H1 (cell line): ENCODE measurements around the gene TAAR8. TPM values are rescaled to one million over a fixed set of nuclear protein-coding genes. Genes with fewer than 3 reads are reported as not detected.

Experiments used
- CTCF ChIA-PET: fragments of 300-600 bp; sonication (Branson Sonifier 250); formaldehyde crosslinking; loops from one replicate; lab custom pipeline; 2021; ENCODE audit not compliant: partially characterized antibody; lab: Charles Lee
- POLR2A ChIA-PET: fragments of 300-600 bp; sonication (Branson Sonifier 250); formaldehyde crosslinking; loops from one replicate; lab custom pipeline; 2021; ENCODE audit warnings: inconsistent platforms; ENCODE audit not compliant: partially characterized antibody; lab: Charles Lee
- DNase-seq, 2 experiments: peaks; one replicate each; pipeline versions ENCODE4 v3.0.0 to v3.0.0-alpha.2; 2010 to 2022; ENCODE audit warnings: low spot score in 2 of 2, low read depth in 1 of 2, mixed read lengths in 1 of 2
- FAIRE-seq: peaks from 2 replicates; lab custom pipeline; 2011; peaks lifted over from hg19 to GRCh38; lab: Jason Lieb, UNC
- H2AFZ ChIP-seq: 2 replicates; pipeline ENCODE4 v1.8.1; 2012; ENCODE audit warnings: low read length, inconsistent platforms
- H2AK5ac ChIP-seq: 2 replicates; pipeline ENCODE4 v1.6.1; 2013; ENCODE audit warnings: low read depth, low read length
- H2BK120ac ChIP-seq: replicated peaks from 2 replicates; pipeline ENCODE3; 2013; ENCODE audit warnings: low read depth, low read length, inconsistent platforms
- H2BK12ac ChIP-seq: 2 replicates; pipeline ENCODE4 v1.6.1; 2013; ENCODE audit warnings: low read depth, low read length
- H2BK15ac ChIP-seq: 2 replicates; pipeline ENCODE4 v1.6.1; 2013; ENCODE audit warnings: low read length
- H2BK20ac ChIP-seq: 2 replicates; pipeline ENCODE4 v1.6.1; 2013; ENCODE audit warnings: low read length
- H2BK5ac ChIP-seq: 2 replicates; pipeline ENCODE4 v1.6.1; 2013; ENCODE audit warnings: low read depth, low read length
- H3K14ac ChIP-seq: 2 replicates; pipeline ENCODE4 v1.6.1; 2013; ENCODE audit warnings: inconsistent platforms; ENCODE audit not compliant: insufficient read length
- H3K18ac ChIP-seq: 2 replicates; pipeline ENCODE4 v1.6.1; 2013; ENCODE audit warnings: low read length; ENCODE audit errors: extremely low read depth
- H3K23ac ChIP-seq: 2 replicates; pipeline ENCODE4 v1.6.1; 2013; ENCODE audit warnings: inconsistent platforms; ENCODE audit not compliant: insufficient read length
- H3K23me2 ChIP-seq: 2 replicates; pipeline ENCODE4 v1.6.1; 2013; ENCODE audit warnings: low read depth, low read length
- H3K27ac ChIP-seq: 2 replicates; pipeline ENCODE4 v1.6.1; 2011; ENCODE audit warnings: low read depth, low read length, inconsistent platforms
- H3K27me3 ChIP-seq, 4 experiments: replicated peaks in 1 of 4; 1 replicate in 1 of 4; 2 replicates in 3 of 4; pipeline versions ENCODE4 v1.6.1 to v1.8.1; 2011 to 2013; ENCODE audit warnings: low read length in 3 of 4, mild to moderate bottlenecking in 3 of 4, inconsistent platforms in 2 of 4, mixed read lengths in 2 of 4, moderate library complexity in 1 of 4; ENCODE audit not compliant: control insufficient read depth in 3 of 4, insufficient read depth in 3 of 4; ENCODE audit errors: extremely low read depth in 1 of 4
- H3K36me3 ChIP-seq, 4 experiments: 2 replicates each; pipeline versions ENCODE4 v1.6.1 to v1.8.1; 2011 to 2013; ENCODE audit warnings: mild to moderate bottlenecking in 4 of 4, low read length in 3 of 4, moderate library complexity in 2 of 4, control low read depth in 1 of 4, inconsistent platforms in 1 of 4; ENCODE audit not compliant: insufficient read depth in 4 of 4, control insufficient read depth in 2 of 4
- H3K4ac ChIP-seq: replicated peaks from 2 replicates; pipeline ENCODE3; 2013; ENCODE audit warnings: low read length, low read depth, mixed read lengths, inconsistent platforms; ENCODE audit not compliant: insufficient read length
- H3K4me1 ChIP-seq, 4 experiments: replicated peaks in 1 of 4; 1 replicate in 1 of 4; 2 replicates in 3 of 4; pipeline versions ENCODE4 v1.6.1 to v1.8.1; 2011 to 2013; ENCODE audit warnings: low read length in 3 of 4, inconsistent platforms in 2 of 4, mixed read lengths in 1 of 4; ENCODE audit not compliant: insufficient read depth in 4 of 4, control insufficient read depth in 3 of 4
- H3K4me2 ChIP-seq, 2 experiments: 2 replicates each; pipeline versions ENCODE4 v1.6.1 to v1.8.1; 2011 to 2013; ENCODE audit warnings: low read depth in 2 of 2, low read length in 2 of 2, control low read depth in 1 of 2, inconsistent platforms in 1 of 2, mild to moderate bottlenecking in 1 of 2; ENCODE audit not compliant: insufficient read depth in 1 of 2
- H3K4me3 ChIP-seq, 4 experiments: fragments of 200-600, 300-600 bp in 1 of 4; sonication (generic), shearing (Covaris generic), sonication (Bioruptor Twin) in 1 of 4; 2 replicates each; pipeline versions ENCODE4 v1.5.1 to v1.8.1; 2011 to 2016; ENCODE audit warnings: low read length in 4 of 4, low read depth in 3 of 4, control low read depth in 2 of 4, inconsistent platforms in 2 of 4, mild to moderate bottlenecking in 2 of 4, mixed read lengths in 1 of 4, moderate library complexity in 1 of 4; ENCODE audit not compliant: insufficient read depth in 2 of 4; ENCODE audit errors: extremely low read depth in 1 of 4
- H3K56ac ChIP-seq: replicated peaks from 2 replicates; pipeline ENCODE3; 2013; ENCODE audit warnings: low read depth, mild to moderate bottlenecking, mixed read lengths, low read length, inconsistent platforms; ENCODE audit not compliant: insufficient read length
- H3K79me1 ChIP-seq: 2 replicates; pipeline ENCODE4 v1.6.1; 2013; ENCODE audit warnings: low read depth, low read length, control low read depth
- H3K79me2 ChIP-seq, 2 experiments: 2 replicates each; pipeline versions ENCODE4 v1.6.1 to v1.8.1; 2012 to 2013; ENCODE audit warnings: low read length in 2 of 2, mild to moderate bottlenecking in 2 of 2, inconsistent platforms in 1 of 2; ENCODE audit not compliant: insufficient read depth in 2 of 2, control insufficient read depth in 1 of 2
- H3K9ac ChIP-seq, 4 experiments: replicated peaks in 1 of 4; 1 replicate in 1 of 4; 2 replicates in 3 of 4; pipeline versions ENCODE4 v1.6.1 to v1.8.1; 2011 to 2013; ENCODE audit warnings: low read depth in 3 of 4, low read length in 3 of 4, control low read depth in 2 of 4, mild to moderate bottlenecking in 2 of 4, moderate library complexity in 2 of 4, inconsistent platforms in 1 of 4; ENCODE audit errors: extremely low read depth in 1 of 4
- H3K9me3 ChIP-seq, 2 experiments: 2 replicates each; pipeline versions ENCODE4 v1.6.1 to v1.8.1; 2012 to 2013; ENCODE audit warnings: mild to moderate bottlenecking in 2 of 2, moderate library complexity in 2 of 2, control low read depth in 1 of 2, inconsistent platforms in 1 of 2, low read depth in 1 of 2, low read length in 1 of 2, mixed read lengths in 1 of 2; ENCODE audit not compliant: insufficient read depth in 2 of 2
- H4K20me1 ChIP-seq, 2 experiments: replicated peaks in 1 of 2; 2 replicates each; pipeline versions ENCODE3 to v1.8.1; 2011 to 2013; ENCODE audit warnings: inconsistent platforms in 2 of 2, low read length in 2 of 2, mild to moderate bottlenecking in 1 of 2; ENCODE audit not compliant: insufficient read depth in 2 of 2, control insufficient read depth in 1 of 2
- H4K5ac ChIP-seq: 2 replicates; pipeline ENCODE4 v1.6.1; 2013; ENCODE audit warnings: low read length, low read depth, mixed read lengths, inconsistent platforms; ENCODE audit not compliant: insufficient read length
- H4K8ac ChIP-seq: 2 replicates; pipeline ENCODE4 v1.8.0; 2013; ENCODE audit warnings: mild to moderate bottlenecking, moderate library complexity, low read length, inconsistent platforms; ENCODE audit not compliant: insufficient read depth; ENCODE audit errors: extremely low read depth
- H4K91ac ChIP-seq: replicated peaks from 2 replicates; pipeline ENCODE3; 2013; ENCODE audit warnings: low read length, mixed read lengths, inconsistent platforms; ENCODE audit not compliant: insufficient read length
- BACH1 ChIP-seq: IDR thresholded peaks from 2 replicates; pipeline ENCODE4 v1.6.1; 2012; ENCODE audit warnings: low read length, improper control_type of control experiment
- HDAC2 ChIP-seq, 2 experiments: fragments of 300-600 bp in 1 of 2; sonication (generic) in 1 of 2; IDR thresholded peaks; 2 replicates each; pipeline ENCODE4 v1.6.1; 2011 to 2012; ENCODE audit warnings: low read depth in 2 of 2, low read length in 2 of 2, mild to moderate bottlenecking in 2 of 2, moderate library complexity in 2 of 2, borderline replicate concordance in 1 of 2, inconsistent platforms in 1 of 2
- SP4 ChIP-seq: IDR thresholded peaks from 2 replicates; pipeline ENCODE4 v1.6.1; 2012; ENCODE audit warnings: low read length, inconsistent platforms
- WGBS, 2 experiments: shearing (Covaris generic) in 1 of 2; methylation state at CpG; one replicate each; pipeline versions ENCODE4 v1.1.6 to v1.1.7; 2013 to 2015; ENCODE audit warnings: low lambda C conversion rate in 2 of 2, mixed read lengths in 2 of 2, inconsistent platforms in 1 of 2, low coverage in 1 of 2, missing lambda C conversion rate in 1 of 2; ENCODE audit not compliant: insufficient replicate concordance in 2 of 2, insufficient coverage in 1 of 2, insufficient read length in 1 of 2; ENCODE audit errors: extremely low coverage in 1 of 2, missing lambda C conversion rate in 1 of 2; 5-methylcytosine and 5-hydroxymethylcytosine counted together
- polyA plus RNA-seq, 7 experiments: library from polyadenylated mRNA; depleted of rRNA in 3 of 7; stranded (reverse) in 5 of 7; unstranded in 2 of 7; fragments of >200 nt in 5 of 7; fragments of 200-250 nt in 2 of 7; gene quantifications; 1 replicate in 5 of 7; 2 replicates in 1 of 7; 4 replicates in 1 of 7; pipeline versions ENCODE4 v1.2.1 to v1.2.3, GENCODE V29; 2011 to 2013; ENCODE audit warnings: missing spikeins in 2 of 7, mixed read lengths in 2 of 7
- total RNA-seq: library from RNA; stranded (reverse); fragmentation: NEBNext Ultra II Directional; extraction: Animal tissue kit (Norgen Biotek cat#: 25700); gene quantifications from 2 replicates; pipeline ENCODE4 v1.2.1, GENCODE V29; 2021
- TF ChIP-seq, protein P1 (sequence below): IDR thresholded peaks from 2 replicates; pipeline ENCODE4 v1.6.1; 2011; ENCODE audit warnings: low read length, improper control_type of control experiment

The TAAR8 gene
- total and polyA plus RNA-seq, 2 of the 8 experiments (the other 6 are each of a cell fraction or from before 2014, with no cell fraction given) = not detected

- Histone ChIP-seq H2BK15ac (no peak overlapping the region), H3K9me3 (no peaks in the 10 kb centered on the region), H3K4me2 (no peak overlapping the region), H3K27ac (no peak overlapping the region), H2AK5ac (no peak overlapping the region), H3K9ac (no peak overlapping the region), H3K4ac (no peak overlapping the region), H3K36me3 (no peaks in the 10 kb centered on the region), H2BK20ac (no peak overlapping the region), H3K18ac (no peak overlapping the region), H3K79me1 (no peaks in the 10 kb centered on the region), H4K5ac (no peak overlapping the region), H3K14ac (no peak overlapping the region), H2BK120ac (no peak overlapping the region), H4K91ac (no peak overlapping the region), H3K4me3 (no peak overlapping the region), H3K23ac (no peak overlapping the region), H3K79me2 (no peaks in the 10 kb centered on the region), H2BK5ac (no peak overlapping the region), H4K8ac (no peak overlapping the region), H3K4me1 (no peaks in the 10 kb centered on the region), H2BK12ac (no peak overlapping the region), H3K27me3 (no peaks in the 10 kb centered on the region), H3K56ac (no peak overlapping the region), H2AFZ (no peak overlapping the region), H4K20me1 (no peaks in the 10 kb centered on the region), H3K23me2 (no peaks in the 10 kb centered on the region)
- CTCF ChIA-PET = no interaction called here
- FAIRE-seq (no peak), DNase-seq (no peak)
- POLR2A ChIA-PET = no interaction called here
- TF ChIP-seq SP4 = no peak
- TF ChIP-seq, protein P1, sequence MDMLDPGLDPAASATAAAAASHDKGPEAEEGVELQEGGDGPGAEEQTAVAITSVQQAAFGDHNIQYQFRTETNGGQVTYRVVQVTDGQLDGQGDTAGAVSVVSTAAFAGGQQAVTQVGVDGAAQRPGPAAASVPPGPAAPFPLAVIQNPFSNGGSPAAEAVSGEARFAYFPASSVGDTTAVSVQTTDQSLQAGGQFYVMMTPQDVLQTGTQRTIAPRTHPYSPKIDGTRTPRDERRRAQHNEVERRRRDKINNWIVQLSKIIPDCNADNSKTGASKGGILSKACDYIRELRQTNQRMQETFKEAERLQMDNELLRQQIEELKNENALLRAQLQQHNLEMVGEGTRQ = no peak
- TF ChIP-seq HDAC2 (IDR thresholded peaks at IDR 0.05; ENCODE audit: borderline replicate concordance in 1 of 2, low read depth in 2 of 2, low read length in 2 of 2) = no peak
- TF ChIP-seq BACH1 = no peak
- 77% methylated on average over 2 of the region's 2 CpGs; no CpG with 5 or more reads in 1 of the 2 experiments for WGBS, 2 experiments
These were observed 31.5 kb upstream of the TAAR8 start for GRCh38 chr6:132520953-132521352.
